HG03571 (cell line): Measurements from ENCODE around the gene FAM186B.
A peak's percentile ranks its signal among the peaks of the same experiment; 100 is the strongest.
"Not testable (repeated sequence)": the region's sequence is repeated elsewhere in the genome, so short reads cannot be mapped to it uniquely, and the experiment has no call there.

ENCODE experiments used
- ATAC-seq: cut with Tn5 transposase; IDR thresholded peaks from one replicate; pipeline ENCODE4 v1.9.1; 2021; ENCODE audit not compliant: unreplicated experiment

FAM186B gene

GRCh38 chr12:49635036-49635435, 29.6 kb upstream of the FAM186B start:
- ATAC-seq = no peak

GRCh38 chr12:49633703-49634345, 28.4 kb upstream of the FAM186B start:
- no peak for ATAC-seq

DNA sequence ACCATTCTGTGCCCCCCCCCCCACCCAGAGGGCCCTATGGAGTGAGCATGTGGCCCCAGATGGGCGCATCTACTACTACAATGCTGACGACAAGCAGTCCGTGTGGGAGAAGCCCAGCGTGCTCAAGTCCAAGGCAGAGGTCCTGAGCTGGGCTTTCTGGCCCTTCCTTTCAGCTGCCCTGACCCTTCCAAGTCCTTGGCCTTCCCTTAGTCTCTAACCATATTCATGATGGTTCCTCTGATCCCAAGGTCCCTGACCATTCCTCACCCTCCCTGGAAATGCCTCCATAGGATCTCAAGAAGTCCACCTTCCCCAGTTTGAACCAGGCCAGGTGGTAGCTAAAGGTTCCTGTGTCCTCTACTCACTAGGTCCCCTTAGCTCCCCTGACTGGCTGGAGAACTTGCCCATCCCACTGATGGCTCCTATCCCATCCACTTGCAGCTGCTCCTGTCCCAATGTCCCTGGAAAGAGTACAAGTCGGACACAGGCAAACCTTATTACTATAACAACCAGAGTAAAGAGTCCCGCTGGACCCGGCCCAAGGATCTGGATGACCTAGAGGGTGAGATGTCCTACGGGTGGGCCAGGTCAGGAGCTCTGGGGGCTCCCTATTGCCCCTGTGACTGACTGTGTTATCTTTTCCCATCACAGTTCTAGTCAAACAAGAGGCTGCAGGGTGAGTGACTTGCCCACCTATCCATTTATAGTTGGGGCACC, 27.7 kb upstream of the FAM186B start:
- no peak for ATAC-seq

GRCh38 chr12:49632401-49632800, 27.0 kb upstream of the FAM186B start:
- ATAC-seq = no peak

GRCh38 chr12:49631336-49631907, 26.0 kb upstream of the FAM186B start:
- ATAC-seq = no peak

- ATAC-seq = no peak
These were observed 22.4 kb upstream of the FAM186B start for GRCh38 chr12:49627752-49628360.

GRCh38 chr12:49626836-49627235, 21.4 kb upstream of the FAM186B start:
- ATAC-seq = no peak

GRCh38 chr12:49626169-49626835, 20.9 kb upstream of the FAM186B start:
- no peak for ATAC-seq

DNA sequence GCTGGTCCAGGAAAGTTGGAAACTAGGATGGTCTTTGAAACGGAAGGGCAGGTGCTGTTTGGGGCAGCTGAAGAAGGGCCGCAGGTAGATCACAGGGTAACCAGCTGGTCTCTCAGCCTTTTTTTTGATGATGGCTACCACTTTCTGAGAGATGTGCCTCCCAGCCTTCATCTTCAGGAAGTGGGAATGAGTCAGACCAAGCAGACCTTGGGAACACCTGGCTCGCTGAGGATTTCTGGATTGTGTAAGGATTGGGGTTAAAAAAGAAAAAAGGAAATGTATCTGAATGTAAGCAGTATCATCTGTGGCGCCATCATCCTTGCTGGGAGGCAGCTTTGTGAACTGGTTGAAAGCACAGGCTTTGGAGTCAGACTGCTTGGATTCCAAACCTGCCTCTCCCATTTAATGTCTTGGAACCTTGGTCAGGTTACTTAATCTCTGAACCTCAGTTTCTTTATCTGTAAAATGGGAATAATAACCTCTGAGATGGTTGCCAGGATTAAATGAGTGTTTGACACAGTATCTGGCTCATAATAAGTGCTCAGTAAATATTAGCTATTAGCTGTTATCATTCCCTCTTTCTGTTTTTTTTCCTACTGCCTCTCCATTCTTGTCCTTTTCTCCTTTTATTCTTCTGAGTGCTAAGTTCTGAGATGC, 19.6 kb upstream of the FAM186B start:
- ATAC-seq = no peak

- peak; percentile 71 for ATAC-seq
These were observed 17.9 kb upstream of the FAM186B start, which contains the start of gene PRPF40B for GRCh38 chr12:49623142-49623904. TSS of gene PRPF40B (plus strand) at chr12:49623561. CDS start at chr12:49623591, 30 bp downstream.

GRCh38 chr12:49622501-49623141, 17.2 kb upstream of the FAM186B start:
- ATAC-seq = peak; percentile 34

- no peak for ATAC-seq
These were observed 16.4 kb upstream of the FAM186B start for GRCh38 chr12:49621651-49622500.

DNA sequence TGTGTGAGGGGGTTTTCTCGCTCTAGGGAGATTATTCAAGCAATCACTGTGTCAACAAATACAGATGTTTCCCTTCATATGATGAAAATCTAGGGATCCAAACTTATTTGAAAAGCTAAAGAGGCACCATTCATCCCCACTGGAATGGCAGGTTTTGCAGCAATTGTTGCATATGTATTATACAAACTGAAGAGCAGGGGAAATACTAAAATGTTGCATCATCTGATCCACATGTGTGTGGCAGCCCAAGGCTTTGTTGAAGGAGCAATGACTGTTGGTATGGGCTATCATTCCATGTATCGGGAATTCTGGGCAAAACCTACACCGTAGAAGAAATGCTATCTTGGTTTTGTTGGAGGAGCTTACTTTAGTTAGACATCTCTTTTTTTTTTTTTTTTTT, 13.8 kb upstream of the FAM186B start:
- ATAC-seq = no peak

GRCh38 chr12:49618576-49618975, 13.1 kb upstream of the FAM186B start:
- ATAC-seq = no peak

GRCh38 chr12:49616533-49617219, 11.2 kb upstream of the FAM186B start:
- ATAC-seq = no peak

DNA sequence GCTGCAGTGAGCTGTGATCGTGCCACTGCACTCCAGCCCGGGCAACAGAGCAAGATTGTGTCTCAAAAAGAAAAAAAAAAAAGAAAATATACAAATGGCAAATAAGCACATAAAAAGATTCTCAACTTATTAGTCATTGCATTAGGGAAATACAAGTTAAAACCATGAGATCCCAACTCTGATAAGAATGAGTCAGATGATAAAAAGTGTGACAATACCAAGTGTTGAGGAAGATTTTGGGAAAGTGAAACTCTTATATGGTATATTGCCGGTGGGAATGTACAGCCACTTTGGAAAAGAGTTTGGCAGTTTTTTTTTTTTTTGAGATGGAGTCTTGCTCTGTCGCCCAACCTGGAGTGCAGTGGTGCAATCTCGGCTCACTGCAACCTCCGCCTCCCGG, 10.3 kb upstream of the FAM186B start:
- ATAC-seq = no peak

- ATAC-seq = no peak
These were observed 6.8 kb upstream of the FAM186B start for GRCh38 chr12:49612210-49612609.

GRCh38 chr12:49610785-49611184, 5.3 kb upstream of the FAM186B start:
- not testable (repeated sequence) for ATAC-seq
